Liver (tissue), 9 donors: ENCODE results near the gene EVC. TPM values are rescaled to one million over a fixed set of nuclear protein-coding genes. Genes with fewer than 3 reads are reported as not detected.

Experiments used
- DNase-seq: peaks from one replicate; pipeline ENCODE4 v3.0.0-alpha.2; 2017; ENCODE audit warnings: low spot score
- H3K27ac ChIP-seq, 2 donors: one replicate each; pipeline ENCODE4 v1.7.0; 2013; ENCODE audit warnings: inconsistent platforms in 2 of 2, low read length in 2 of 2, control low read depth in 1 of 2, low read depth in 1 of 2, mild to moderate bottlenecking in 1 of 2
- H3K27me3 ChIP-seq, 4 donors: one replicate each; pipeline versions ENCODE4 v1.6.1 to v1.7.0; 2013; ENCODE audit warnings: low read length in 3 of 4, inconsistent platforms in 1 of 4, mild to moderate bottlenecking in 1 of 4, moderate library complexity in 1 of 4; ENCODE audit not compliant: control insufficient read depth in 4 of 4, insufficient read depth in 4 of 4
- H3K36me3 ChIP-seq, 4 donors: one replicate each; pipeline versions ENCODE4 v1.6.1 to v1.7.0; 2013; ENCODE audit warnings: low read length in 3 of 4, mild to moderate bottlenecking in 3 of 4, low read depth in 1 of 4, moderate library complexity in 1 of 4; ENCODE audit not compliant: control insufficient read depth in 4 of 4, insufficient read depth in 3 of 4
- H3K4me1 ChIP-seq, 4 donors: one replicate each; pipeline versions ENCODE4 v1.6.1 to v1.7.0; 2013; ENCODE audit warnings: low read length in 3 of 4, mild to moderate bottlenecking in 3 of 4, moderate library complexity in 1 of 4; ENCODE audit not compliant: control insufficient read depth in 4 of 4, insufficient read depth in 4 of 4
- H3K4me3 ChIP-seq, 3 donors: one replicate each; pipeline versions ENCODE4 v1.6.1 to v1.7.0; 2013; ENCODE audit warnings: low read length in 3 of 3, control low read depth in 1 of 3, low read depth in 1 of 3, mild to moderate bottlenecking in 1 of 3
- H3K9ac ChIP-seq, 2 donors: one replicate each; pipeline ENCODE4 v1.7.0; 2013; ENCODE audit warnings: low read length in 2 of 2, mild to moderate bottlenecking in 2 of 2, moderate library complexity in 2 of 2, control low read depth in 1 of 2, low read depth in 1 of 2
- H3K9me3 ChIP-seq, 4 donors: one replicate each; pipeline versions ENCODE4 v1.6.1 to v1.7.0; 2013; ENCODE audit warnings: low read length in 3 of 4; ENCODE audit not compliant: control insufficient read depth in 4 of 4
- CTCF ChIP-seq: fragments of 150-350 bp; IDR thresholded peaks from 2 replicates; pipeline ENCODE4 v1.5.1; 2017; ENCODE audit warnings: improper control_type of control experiment, low read depth, low read length; ENCODE audit not compliant: missing input control
- EGR1 ChIP-seq, 2 donors: IDR thresholded peaks; 2 replicates each; pipeline ENCODE4 v1.6.1; 2016 to 2018; ENCODE audit warnings: antibody characterized with exemption in 2 of 2, low read depth in 2 of 2
- FOXA1 ChIP-seq: IDR thresholded peaks from 2 replicates; pipeline ENCODE4 v1.6.1; 2016; ENCODE audit warnings: antibody characterized with exemption
- FOXA2 ChIP-seq: IDR thresholded peaks from 2 replicates; pipeline ENCODE4 v1.6.1; 2016; ENCODE audit warnings: antibody characterized with exemption
- GABPA ChIP-seq, 2 donors: IDR thresholded peaks in 1 of 2; conservative IDR thresholded peaks in 1 of 2; 2 replicates each; pipeline ENCODE4 v1.6.1; 2016; ENCODE audit warnings: antibody characterized with exemption in 2 of 2, mild to moderate bottlenecking in 1 of 2, moderate library complexity in 1 of 2
- HNF4A ChIP-seq, 2 donors: conservative IDR thresholded peaks; 2 replicates each; pipeline ENCODE4 v1.6.1; 2016; ENCODE audit warnings: antibody characterized with exemption in 2 of 2, mild to moderate bottlenecking in 2 of 2
- JUND ChIP-seq, 2 donors: IDR thresholded peaks; 2 replicates each; pipeline ENCODE4 v1.6.1; 2016; ENCODE audit warnings: antibody characterized with exemption in 2 of 2
- MAX ChIP-seq: IDR thresholded peaks from 2 replicates; pipeline ENCODE4 v1.6.1; 2016; ENCODE audit warnings: antibody characterized with exemption
- NR2F2 ChIP-seq: IDR thresholded peaks from 2 replicates; pipeline ENCODE4 v1.6.1; 2016; ENCODE audit warnings: antibody characterized with exemption
- RAD21 ChIP-seq, 2 donors: IDR thresholded peaks; 2 replicates each; pipeline ENCODE4 v1.6.1; 2016; ENCODE audit warnings: antibody characterized with exemption in 2 of 2, mild to moderate bottlenecking in 2 of 2
- RXRA ChIP-seq, 2 donors: IDR thresholded peaks; 2 replicates each; pipeline ENCODE4 v1.6.1; 2017 to 2018; ENCODE audit warnings: antibody characterized with exemption in 2 of 2, mild to moderate bottlenecking in 1 of 2
- SP1 ChIP-seq: IDR thresholded peaks from 2 replicates; pipeline ENCODE4 v1.6.1; 2018; ENCODE audit warnings: antibody characterized with exemption, mild to moderate bottlenecking
- TAF1 ChIP-seq: conservative IDR thresholded peaks from 2 replicates; pipeline ENCODE4 v1.6.1; 2016; ENCODE audit warnings: antibody characterized with exemption, mild to moderate bottlenecking
- ZBTB33 ChIP-seq: IDR thresholded peaks from 2 replicates; pipeline ENCODE4 v1.6.1; 2016; ENCODE audit warnings: antibody characterized with exemption
- WGBS: extraction: QIAGEN DNeasy Blood & Tissue Kit; methylation state at CpG from one replicate; pipeline ENCODE4 v1.1.7; 2013; 5-methylcytosine and 5-hydroxymethylcytosine counted together
- polyA plus RNA-seq, 2 donors: library from polyadenylated mRNA; stranded (reverse) in 1 of 2; unstranded in 1 of 2; fragments of 200-250 nt in 1 of 2; fragments of >200 nt in 1 of 2; fragmentation: Nextera tagmentation in 1 of 2; extraction: Ambion mirVana in 1 of 2; gene quantifications; one replicate each; pipeline versions ENCODE4 v1.2.1 to v1.2.3, GENCODE V29; 2013 to 2015
- total RNA-seq, 2 donors: library from RNA; depleted of rRNA; stranded (reverse); fragments of >200 nt; gene quantifications; one replicate each; pipeline ENCODE4 v1.2.3, GENCODE V29; 2014
- TF ChIP-seq, protein P1 (sequence below): IDR thresholded peaks from 2 replicates; pipeline ENCODE4 v1.6.1; 2016; ENCODE audit warnings: antibody characterized with exemption, mild to moderate bottlenecking
- TF ChIP-seq, protein P2 (sequence below): IDR thresholded peaks from 2 replicates; pipeline ENCODE4 v1.6.1; 2016; ENCODE audit warnings: antibody characterized with exemption
- donor health status: healthy.
- donor health status: healthy.
- donor health status: healthy.
- donor health status: healthy.
- donor health status: healthy.

Gene EVC
- total and polyA plus RNA-seq, 4 donors, result 0.76 to 10.9 (median 3.2) TPM

DNA sequence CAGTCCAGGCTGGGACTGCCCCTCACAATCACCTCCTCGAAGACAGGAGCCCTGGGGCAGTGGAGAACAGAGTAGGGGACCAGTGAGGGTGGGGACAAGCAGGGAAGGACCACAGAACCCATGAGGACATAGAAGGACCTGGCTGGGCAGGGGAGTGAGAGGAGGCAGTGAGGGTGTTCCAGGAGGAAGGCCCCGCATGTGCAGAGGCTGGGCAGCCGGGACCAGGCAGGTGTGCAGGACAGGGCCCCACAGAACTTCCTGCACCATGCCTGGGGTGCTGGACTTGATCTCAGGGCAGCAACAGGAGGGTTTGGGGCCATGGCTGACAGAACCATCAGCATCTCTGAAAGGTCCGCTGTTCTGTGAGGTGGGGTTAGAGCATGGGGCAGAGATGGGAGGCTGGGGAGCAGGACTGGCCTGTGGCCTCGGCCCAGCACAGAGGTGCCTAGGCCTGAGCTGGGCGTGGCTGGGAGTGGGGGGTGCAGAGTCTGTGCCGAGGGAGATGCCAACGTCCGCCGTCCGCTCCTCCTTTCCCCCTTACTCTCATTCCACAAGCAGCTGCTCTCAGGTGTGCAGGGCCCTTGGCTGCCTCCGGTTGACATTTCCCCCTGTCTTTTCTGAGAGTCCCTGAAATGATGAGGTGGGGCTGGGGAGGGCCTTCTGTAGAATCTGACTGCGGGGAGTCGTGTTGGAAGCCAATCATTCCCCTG lies 40.8 kb downstream of the EVC start:
- Histone ChIP-seq H3K9me3 (no peaks in the 10 kb centered on the region), H3K4me1 (no peaks in the 10 kb centered on the region), H3K9ac (no peak overlapping the region), H3K4me3 (no peak overlapping the region), H3K36me3 (peaks cover 0 to 25% (median under 1%) of the 10 kb centered on the region in 4 donors), H3K27me3 (peaks cover 0 to under 1% (median 0%) of the 10 kb centered on the region in 4 donors), H3K27ac (no peak overlapping the region)
- WGBS, result 85% methylated on average over 14 of the region's 14 CpGs
- TF ChIP-seq HNF4A (conservative IDR thresholded peaks at IDR 0.05), result no peak
- no peak for TF ChIP-seq FOXA2
- TF ChIP-seq, protein P1, sequence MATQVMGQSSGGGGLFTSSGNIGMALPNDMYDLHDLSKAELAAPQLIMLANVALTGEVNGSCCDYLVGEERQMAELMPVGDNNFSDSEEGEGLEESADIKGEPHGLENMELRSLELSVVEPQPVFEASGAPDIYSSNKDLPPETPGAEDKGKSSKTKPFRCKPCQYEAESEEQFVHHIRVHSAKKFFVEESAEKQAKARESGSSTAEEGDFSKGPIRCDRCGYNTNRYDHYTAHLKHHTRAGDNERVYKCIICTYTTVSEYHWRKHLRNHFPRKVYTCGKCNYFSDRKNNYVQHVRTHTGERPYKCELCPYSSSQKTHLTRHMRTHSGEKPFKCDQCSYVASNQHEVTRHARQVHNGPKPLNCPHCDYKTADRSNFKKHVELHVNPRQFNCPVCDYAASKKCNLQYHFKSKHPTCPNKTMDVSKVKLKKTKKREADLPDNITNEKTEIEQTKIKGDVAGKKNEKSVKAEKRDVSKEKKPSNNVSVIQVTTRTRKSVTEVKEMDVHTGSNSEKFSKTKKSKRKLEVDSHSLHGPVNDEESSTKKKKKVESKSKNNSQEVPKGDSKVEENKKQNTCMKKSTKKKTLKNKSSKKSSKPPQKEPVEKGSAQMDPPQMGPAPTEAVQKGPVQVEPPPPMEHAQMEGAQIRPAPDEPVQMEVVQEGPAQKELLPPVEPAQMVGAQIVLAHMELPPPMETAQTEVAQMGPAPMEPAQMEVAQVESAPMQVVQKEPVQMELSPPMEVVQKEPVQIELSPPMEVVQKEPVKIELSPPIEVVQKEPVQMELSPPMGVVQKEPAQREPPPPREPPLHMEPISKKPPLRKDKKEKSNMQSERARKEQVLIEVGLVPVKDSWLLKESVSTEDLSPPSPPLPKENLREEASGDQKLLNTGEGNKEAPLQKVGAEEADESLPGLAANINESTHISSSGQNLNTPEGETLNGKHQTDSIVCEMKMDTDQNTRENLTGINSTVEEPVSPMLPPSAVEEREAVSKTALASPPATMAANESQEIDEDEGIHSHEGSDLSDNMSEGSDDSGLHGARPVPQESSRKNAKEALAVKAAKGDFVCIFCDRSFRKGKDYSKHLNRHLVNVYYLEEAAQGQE, result no peak
- TF ChIP-seq ZBTB33, result no peak
- TF ChIP-seq JUND (IDR thresholded peaks at IDR 0.05), result no peak
- TF ChIP-seq GABPA (IDR thresholded peaks at IDR 0.05 in 1 of 2, conservative IDR thresholded peaks at IDR 0.05 in 1 of 2), result no peak
- no peak for TF ChIP-seq FOXA1
- no peak for TF ChIP-seq RAD21 (IDR thresholded peaks at IDR 0.05)
- TF ChIP-seq, protein P2, sequence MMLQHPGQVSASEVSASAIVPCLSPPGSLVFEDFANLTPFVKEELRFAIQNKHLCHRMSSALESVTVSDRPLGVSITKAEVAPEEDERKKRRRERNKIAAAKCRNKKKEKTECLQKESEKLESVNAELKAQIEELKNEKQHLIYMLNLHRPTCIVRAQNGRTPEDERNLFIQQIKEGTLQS, result no peak
- no peak for TF ChIP-seq MAX
- no peak for TF ChIP-seq EGR1 (IDR thresholded peaks at IDR 0.05; ENCODE audit: low read depth in 2 of 2)
- no peak for DNase-seq

DNA sequence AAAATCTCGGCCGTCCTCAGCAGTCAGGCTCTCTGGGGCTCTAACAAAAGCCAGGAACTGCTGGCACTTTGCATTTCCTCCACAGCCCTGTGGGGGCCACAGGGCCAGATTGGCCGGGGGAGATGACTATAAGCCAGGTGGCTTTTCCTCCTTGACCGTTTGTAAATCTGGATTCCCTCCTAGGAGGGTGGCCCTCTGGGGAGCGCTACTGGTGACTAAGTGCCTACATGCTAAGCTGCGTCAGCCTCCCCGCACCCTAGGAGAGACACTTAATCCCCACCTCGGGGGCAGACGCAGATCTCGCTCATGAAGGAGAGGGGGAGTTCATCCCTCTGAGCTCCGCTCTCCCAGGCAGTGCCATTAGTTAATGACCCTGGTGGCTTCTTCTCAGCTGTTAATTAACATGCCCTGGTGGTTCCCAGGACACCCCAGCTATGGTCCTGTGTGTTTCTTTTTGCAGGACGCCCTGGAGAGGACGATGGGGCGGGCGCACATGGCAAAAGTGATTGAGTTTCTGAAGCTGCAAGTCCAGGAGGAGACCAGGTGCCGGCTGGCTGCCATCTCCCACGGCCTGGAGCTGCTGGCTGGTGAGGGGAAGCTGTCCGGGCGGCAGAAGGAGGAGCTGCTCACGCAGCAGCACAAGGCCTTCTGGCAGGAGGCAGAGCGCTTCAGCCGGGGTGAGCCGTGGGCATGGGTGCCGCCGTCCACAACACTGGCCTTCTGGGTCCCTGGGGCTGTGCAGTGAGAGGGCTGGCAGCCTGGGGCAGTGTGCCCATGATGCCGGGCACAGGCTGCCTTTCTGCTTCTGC lies 41.6 kb downstream of the EVC start:
- 83% methylated on average over 26 of the region's 26 CpGs for WGBS
- Histone ChIP-seq H3K9ac (no peak overlapping the region), H3K4me3 (no peak overlapping the region), H3K9me3 (no peaks in the 10 kb centered on the region), H3K27me3 (no peaks in the 10 kb centered on the region), H3K4me1 (no peaks in the 10 kb centered on the region), H3K36me3 (peaks cover 0 to 31% (median under 1%) of the 10 kb centered on the region in 4 donors), H3K27ac (no peak overlapping the region)
- no peak for DNase-seq
- TF ChIP-seq TAF1 (no peak), RXRA (IDR thresholded peaks at IDR 0.05) (no peak), CTCF (no peak), NR2F2 (no peak), FOXA1 (no peak), SP1 (no peak), JUND (IDR thresholded peaks at IDR 0.05) (no peak)
- TF ChIP-seq, protein P2, result no peak
- TF ChIP-seq, protein P1, result no peak
